Measurements from ENCODE around the gene PUM2.
A peak's percentile ranks its signal among the peaks of the same experiment; 100 is the strongest.
"Not testable (repeated sequence)": the region's sequence is repeated elsewhere in the genome, so short reads cannot be mapped to it uniquely, and the experiment has no call there.

Gene PUM2

GRCh38 chr2:20369366-20369765 lies 18.7 kb upstream of the PUM2 start:
- DNase-seq (ENCODE audit: low spot score): no peak
- in situ Hi-C loops (cut with MboI; ENCODE audit: low sequenced_read_pairs, unreplicated experiment): no loop called here
- TF ChIP-seq CTCF (IDR thresholded peaks at IDR 0.05; ENCODE audit: borderline replicate concordance, control extremely low read depth, extremely low read depth, insufficient read depth, missing control alignments): no peak

GRCh38 chr2:20368706-20369105 lies 18.1 kb upstream of the PUM2 start:
- no peak for DNase-seq (ENCODE audit: low spot score)
- in situ Hi-C loops (cut with MboI; ENCODE audit: low sequenced_read_pairs, unreplicated experiment): no loop called here
- TF ChIP-seq CTCF (IDR thresholded peaks at IDR 0.05; ENCODE audit: borderline replicate concordance, control extremely low read depth, extremely low read depth, insufficient read depth, missing control alignments): no peak

- DNase-seq (ENCODE audit: low spot score); in situ Hi-C loops (cut with MboI; ENCODE audit: low sequenced_read_pairs, unreplicated experiment): not testable (repeated sequence)
Observed at GRCh38 chr2:20367929-20368328, 17.3 kb upstream of the PUM2 start.

GRCh38 chr2:20366672-20367116 lies 16.1 kb upstream of the PUM2 start:
- in situ Hi-C loops (cut with MboI; ENCODE audit: low sequenced_read_pairs, unreplicated experiment): no loop called here
- no peak for DNase-seq (ENCODE audit: low spot score)
- no peak for TF ChIP-seq CTCF (IDR thresholded peaks at IDR 0.05; ENCODE audit: borderline replicate concordance, control extremely low read depth, extremely low read depth, insufficient read depth, missing control alignments)

- DNase-seq (ENCODE audit: low spot score): peak; percentile 64
- no peak for TF ChIP-seq CTCF (IDR thresholded peaks at IDR 0.05; ENCODE audit: borderline replicate concordance, control extremely low read depth, extremely low read depth, insufficient read depth, missing control alignments)
- in situ Hi-C loops (cut with MboI; ENCODE audit: low sequenced_read_pairs, unreplicated experiment): no loop called here
Observed at GRCh38 chr2:20365249-20365817, 14.7 kb upstream of the PUM2 start.

GRCh38 chr2:20363578-20363977 lies 12.9 kb upstream of the PUM2 start:
- DNase-seq (ENCODE audit: low spot score): no peak
- TF ChIP-seq CTCF (IDR thresholded peaks at IDR 0.05; ENCODE audit: borderline replicate concordance, control extremely low read depth, extremely low read depth, insufficient read depth, missing control alignments): no peak
- in situ Hi-C loops (cut with MboI; ENCODE audit: low sequenced_read_pairs, unreplicated experiment): no loop called here

GRCh38 chr2:20362701-20363435 lies 12.2 kb upstream of the PUM2 start:
- no peak for DNase-seq (ENCODE audit: low spot score)
- no peak for TF ChIP-seq CTCF (IDR thresholded peaks at IDR 0.05; ENCODE audit: borderline replicate concordance, control extremely low read depth, extremely low read depth, insufficient read depth, missing control alignments)
- in situ Hi-C loops (cut with MboI; ENCODE audit: low sequenced_read_pairs, unreplicated experiment): no loop called here

All from GM13976 (cell line).